SK-N-SH (cell line): ENCODE data around the gene ERICH3. TPM values are rescaled to one million over a fixed set of nuclear protein-coding genes. Genes with fewer than 3 reads are reported as not detected.

Experiments
- CTCF ChIA-PET: fragments of 300-600, 350-600 bp; formaldehyde crosslinking; extraction: SDS; loops from one replicate; lab custom pipeline; 2021; lab: Yijun Ruan, JAX
- POLR2A ChIA-PET: fragments of 350-600 bp; sonication (Branson Sonifier 250); formaldehyde crosslinking; extraction: SDS; loops from one replicate; lab custom pipeline; 2020; ENCODE audit warnings: antibody characterized with exemption, inconsistent platforms; lab: Yijun Ruan, JAX
- DNase-seq: peaks from one replicate; pipeline ENCODE4 v3.0.0; 2012
- H2AFZ ChIP-seq: fragments of 200-600 bp; sonication (generic); 2 replicates; pipeline ENCODE4 v1.8.1; 2016; ENCODE audit warnings: antibody characterized with exemption, mild to moderate bottlenecking, low read depth
- H3F3A ChIP-seq: fragments of 200-600 bp; sonication (generic); replicated peaks from 2 replicates; pipeline ENCODE3; 2016; ENCODE audit warnings: antibody characterized with exemption, mild to moderate bottlenecking; ENCODE audit not compliant: insufficient read depth
- H3K27ac ChIP-seq, 2 experiments: fragments of 200-500 bp in 1 of 2; fragments of 200-600 bp in 1 of 2; sonication (Bioruptor generic) in 1 of 2; sonication (generic), shearing (Covaris generic) in 1 of 2; 2 replicates each; pipeline versions ENCODE4 v1.5.1 to v1.6.1; 2014 to 2016; ENCODE audit warnings: low read depth in 2 of 2, inconsistent platforms in 1 of 2, low read length in 1 of 2, mild to moderate bottlenecking in 1 of 2, mixed read lengths in 1 of 2
- H3K27me3 ChIP-seq: fragments of 200-600 bp; sonication (generic), shearing (Covaris generic); 2 replicates; pipeline ENCODE4 v1.6.1; 2016; ENCODE audit warnings: mixed run types; ENCODE audit not compliant: insufficient read depth
- H3K36me3 ChIP-seq, 2 experiments: fragments of 200-500 bp in 1 of 2; fragments of 200-600 bp in 1 of 2; sonication (Bioruptor generic) in 1 of 2; sonication (generic) in 1 of 2; replicated peaks in 1 of 2; 2 replicates each; pipeline versions ENCODE3 to v1.5.1; 2014 to 2016; ENCODE audit warnings: low read length in 1 of 2, mild to moderate bottlenecking in 1 of 2; ENCODE audit not compliant: insufficient read depth in 2 of 2, control insufficient read depth in 1 of 2
- H3K4me1 ChIP-seq, 2 experiments: fragments of 200-500 bp in 1 of 2; fragments of 200-600 bp in 1 of 2; sonication (Bioruptor generic) in 1 of 2; sonication (generic), shearing (Covaris generic) in 1 of 2; 2 replicates each; pipeline versions ENCODE4 v1.5.1 to v1.6.1; 2014 to 2016; ENCODE audit warnings: low read depth in 1 of 2, low read length in 1 of 2, mixed run types in 1 of 2; ENCODE audit not compliant: insufficient read depth in 2 of 2, control insufficient read depth in 1 of 2
- H3K4me2 ChIP-seq: fragments of 200-600 bp; sonication (generic), shearing (Covaris generic); 2 replicates; pipeline ENCODE4 v1.6.1; 2017; ENCODE audit warnings: mixed run types
- H3K4me3 ChIP-seq, 2 experiments: fragments of 200-500 bp in 1 of 2; fragments of 200-600 bp in 1 of 2; sonication (Bioruptor generic) in 1 of 2; sonication (generic), shearing (Covaris generic) in 1 of 2; 2 replicates each; pipeline versions ENCODE4 v1.5.1 to v1.8.1; 2014 to 2016; ENCODE audit warnings: low read depth in 2 of 2, inconsistent platforms in 1 of 2, low read length in 1 of 2, mild to moderate bottlenecking in 1 of 2, mixed read lengths in 1 of 2, moderate library complexity in 1 of 2
- H3K79me2 ChIP-seq: fragments of 200-600 bp; sonication (generic); 2 replicates; pipeline ENCODE4 v1.8.1; 2017; ENCODE audit warnings: mild to moderate bottlenecking; ENCODE audit not compliant: insufficient read depth
- H3K9ac ChIP-seq: fragments of 200-600 bp; sonication (generic); 2 replicates; pipeline ENCODE4 v1.6.1; 2017; ENCODE audit warnings: mixed run types
- H3K9me2 ChIP-seq: fragments of 200-600 bp; sonication (generic); 2 replicates; pipeline ENCODE4 v1.6.1; 2017; ENCODE audit warnings: mixed run types
- H3K9me3 ChIP-seq: fragments of 200-600 bp; sonication (generic); 2 replicates; pipeline ENCODE4 v1.6.1; 2017; ENCODE audit warnings: mixed run types, mild to moderate bottlenecking, moderate library complexity
- H4K20me1 ChIP-seq: fragments of 200-600 bp; sonication (generic); 2 replicates; pipeline ENCODE4 v1.6.1; 2017; ENCODE audit warnings: mild to moderate bottlenecking, mixed run types; ENCODE audit not compliant: insufficient read depth
- CHD2 ChIP-seq: fragments of 150-350 bp; IDR thresholded peaks from 2 replicates; pipeline ENCODE4 v1.6.1; 2018; ENCODE audit warnings: low read length; ENCODE audit not compliant: partially characterized antibody
- GABPA ChIP-seq: IDR thresholded peaks from 2 replicates; pipeline ENCODE4 v1.4.0; 2012; ENCODE audit warnings: low read depth, mild to moderate bottlenecking
- NFIC ChIP-seq: IDR thresholded peaks from 2 replicates; pipeline ENCODE4 v1.4.0; 2012; ENCODE audit warnings: borderline replicate concordance
- POLR2AphosphoS5 ChIP-seq: IDR thresholded peaks from 2 replicates; pipeline ENCODE4 v1.6.1; 2012; ENCODE audit warnings: low read depth, low read length
- RAD21 ChIP-seq: IDR thresholded peaks from 2 replicates; pipeline ENCODE4 v1.6.1; 2012; ENCODE audit warnings: mild to moderate bottlenecking, low read length
- SIN3A ChIP-seq: IDR thresholded peaks from 2 replicates; pipeline ENCODE4 v1.6.1; 2012; ENCODE audit warnings: low read depth, mild to moderate bottlenecking, low read length, moderate library complexity, borderline replicate concordance
- TAF1 ChIP-seq: IDR thresholded peaks from 2 replicates; pipeline ENCODE4 v1.6.1; 2012; ENCODE audit warnings: low read depth, mild to moderate bottlenecking, low read length, moderate library complexity, borderline replicate concordance
- TCF12 ChIP-seq: IDR thresholded peaks from 2 replicates; pipeline ENCODE4 v1.4.0; 2012
- TEAD4 ChIP-seq: IDR thresholded peaks from 2 replicates; pipeline ENCODE4 v1.4.0; 2012; ENCODE audit warnings: mild to moderate bottlenecking, borderline replicate concordance; ENCODE audit not compliant: insufficient read depth
- YY1 ChIP-seq: IDR thresholded peaks from 2 replicates; pipeline ENCODE4 v1.4.0; 2012; ENCODE audit warnings: low read depth, mild to moderate bottlenecking
- WGBS: methylation state at CpG from one replicate; pipeline ENCODE4 v1.1.6; 2017; ENCODE audit warnings: low lambda C conversion rate; 5-methylcytosine and 5-hydroxymethylcytosine counted together
- polyA plus RNA-seq, 3 experiments: library from polyadenylated mRNA; depleted of rRNA; stranded (reverse); fragments of >200 nt; gene quantifications; 2 replicates each; pipeline ENCODE4 v1.2.3, GENCODE V29; 2012
- TF ChIP-seq, protein P1 (sequence below): fragments of 150-350 bp; IDR thresholded peaks from 2 replicates; pipeline ENCODE4 v1.6.1; 2017; ENCODE audit warnings: antibody characterized with exemption, low read length, low read depth, borderline replicate concordance
- TF ChIP-seq, protein P2 (sequence below): IDR thresholded peaks from 2 replicates; pipeline ENCODE4; 2012
- TF ChIP-seq, protein P3 (sequence below): IDR thresholded peaks from 2 replicates; pipeline ENCODE4 v1.4.0; 2012; ENCODE audit warnings: low read depth, borderline replicate concordance
- TF ChIP-seq, protein P4 (sequence below): fragments of 150-350 bp; IDR thresholded peaks from 2 replicates; pipeline ENCODE4 v1.6.1; 2016; ENCODE audit warnings: mild to moderate bottlenecking, low read depth, low read length

ERICH3 gene
- polyA plus RNA-seq, 1 of the 3 experiments (the other 2 are of a cell fraction) = not detected

DNA sequence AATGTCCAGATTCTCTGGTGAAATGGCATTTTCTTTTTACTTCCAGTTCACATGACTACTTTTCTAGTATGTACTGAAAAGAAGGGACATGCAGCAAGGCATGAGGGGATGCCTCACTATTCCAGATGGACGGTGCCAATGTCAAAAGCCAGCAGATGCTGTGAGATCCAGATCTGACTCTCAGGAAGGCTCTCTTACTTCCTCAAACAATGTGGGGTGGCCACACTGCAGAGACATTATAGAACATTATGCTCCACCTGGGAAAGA is 41.6 kb upstream of the ERICH3 start:
- CTCF ChIA-PET = interaction anchor here (1.0 to 1.2 kb wide), 2 partner anchors 14 to 19 kb away, joined by 3 to 4 read pairs; no protein-coding TSS in a partner anchor

More for the DNA sequence above, 41.6 kb upstream of the ERICH3 start:
- Histone ChIP-seq H3K4me1 (no peaks in the 10 kb centered on the region; a peak in 1 of 4 replicates), H3K9me3 (no peaks in the 10 kb centered on the region), H3K27ac (no peak overlapping the region), H3K36me3 (peaks cover 46 to 47% of the 10 kb centered on the region in 2 experiments), H4K20me1 (no peaks in the 10 kb centered on the region), H3K9me2 (no peaks in the 10 kb centered on the region), H3K9ac (no peak overlapping the region), H3K79me2 (no peaks in the 10 kb centered on the region), H2AFZ (no peak overlapping the region), H3K4me3 (no peak overlapping the region), H3K4me2 (no peak overlapping the region), H3K27me3 (no peaks in the 10 kb centered on the region), H3F3A (peaks cover 3% of the 10 kb centered on the region)
- POLR2A ChIA-PET = no interaction called here
- TF ChIP-seq SIN3A (no peak), RAD21 (no peak), YY1 (no peak), POLR2AphosphoS5 (no peak), NFIC (no peak), CHD2 (no peak), TAF1 (no peak), GABPA (no peak), TEAD4 (no peak), TCF12 (no peak)
- TF ChIP-seq, protein P1, sequence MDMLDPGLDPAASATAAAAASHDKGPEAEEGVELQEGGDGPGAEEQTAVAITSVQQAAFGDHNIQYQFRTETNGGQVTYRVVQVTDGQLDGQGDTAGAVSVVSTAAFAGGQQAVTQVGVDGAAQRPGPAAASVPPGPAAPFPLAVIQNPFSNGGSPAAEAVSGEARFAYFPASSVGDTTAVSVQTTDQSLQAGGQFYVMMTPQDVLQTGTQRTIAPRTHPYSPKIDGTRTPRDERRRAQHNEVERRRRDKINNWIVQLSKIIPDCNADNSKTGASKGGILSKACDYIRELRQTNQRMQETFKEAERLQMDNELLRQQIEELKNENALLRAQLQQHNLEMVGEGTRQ = no peak
- TF ChIP-seq, protein P2, sequence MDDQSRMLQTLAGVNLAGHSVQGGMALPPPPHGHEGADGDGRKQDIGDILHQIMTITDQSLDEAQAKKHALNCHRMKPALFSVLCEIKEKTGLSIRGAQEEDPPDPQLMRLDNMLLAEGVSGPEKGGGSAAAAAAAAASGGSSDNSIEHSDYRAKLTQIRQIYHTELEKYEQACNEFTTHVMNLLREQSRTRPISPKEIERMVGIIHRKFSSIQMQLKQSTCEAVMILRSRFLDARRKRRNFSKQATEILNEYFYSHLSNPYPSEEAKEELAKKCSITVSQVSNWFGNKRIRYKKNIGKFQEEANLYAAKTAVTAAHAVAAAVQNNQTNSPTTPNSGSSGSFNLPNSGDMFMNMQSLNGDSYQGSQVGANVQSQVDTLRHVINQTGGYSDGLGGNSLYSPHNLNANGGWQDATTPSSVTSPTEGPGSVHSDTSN = no peak
- TF ChIP-seq, protein P3, sequence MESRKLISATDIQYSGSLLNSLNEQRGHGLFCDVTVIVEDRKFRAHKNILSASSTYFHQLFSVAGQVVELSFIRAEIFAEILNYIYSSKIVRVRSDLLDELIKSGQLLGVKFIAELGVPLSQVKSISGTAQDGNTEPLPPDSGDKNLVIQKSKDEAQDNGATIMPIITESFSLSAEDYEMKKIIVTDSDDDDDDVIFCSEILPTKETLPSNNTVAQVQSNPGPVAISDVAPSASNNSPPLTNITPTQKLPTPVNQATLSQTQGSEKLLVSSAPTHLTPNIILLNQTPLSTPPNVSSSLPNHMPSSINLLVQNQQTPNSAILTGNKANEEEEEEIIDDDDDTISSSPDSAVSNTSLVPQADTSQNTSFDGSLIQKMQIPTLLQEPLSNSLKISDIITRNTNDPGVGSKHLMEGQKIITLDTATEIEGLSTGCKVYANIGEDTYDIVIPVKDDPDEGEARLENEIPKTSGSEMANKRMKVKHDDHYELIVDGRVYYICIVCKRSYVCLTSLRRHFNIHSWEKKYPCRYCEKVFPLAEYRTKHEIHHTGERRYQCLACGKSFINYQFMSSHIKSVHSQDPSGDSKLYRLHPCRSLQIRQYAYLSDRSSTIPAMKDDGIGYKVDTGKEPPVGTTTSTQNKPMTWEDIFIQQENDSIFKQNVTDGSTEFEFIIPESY = no peak
- TF ChIP-seq, protein P4, sequence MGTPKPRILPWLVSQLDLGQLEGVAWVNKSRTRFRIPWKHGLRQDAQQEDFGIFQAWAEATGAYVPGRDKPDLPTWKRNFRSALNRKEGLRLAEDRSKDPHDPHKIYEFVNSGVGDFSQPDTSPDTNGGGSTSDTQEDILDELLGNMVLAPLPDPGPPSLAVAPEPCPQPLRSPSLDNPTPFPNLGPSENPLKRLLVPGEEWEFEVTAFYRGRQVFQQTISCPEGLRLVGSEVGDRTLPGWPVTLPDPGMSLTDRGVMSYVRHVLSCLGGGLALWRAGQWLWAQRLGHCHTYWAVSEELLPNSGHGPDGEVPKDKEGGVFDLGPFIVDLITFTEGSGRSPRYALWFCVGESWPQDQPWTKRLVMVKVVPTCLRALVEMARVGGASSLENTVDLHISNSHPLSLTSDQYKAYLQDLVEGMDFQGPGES = no peak
- DNase-seq = no peak
- WGBS = 100% methylated on average over 1 of the region's 1 CpG
